Type B pancreatic cell (in vitro differentiated cells): ENCODE results near the gene MAPK11. TPM values are rescaled to one million over a fixed set of nuclear protein-coding genes. Genes with fewer than 3 reads are reported as not detected.
"Not testable (repeated sequence)": the region's sequence is repeated elsewhere in the genome, so short reads cannot be mapped to it uniquely, and the experiment has no call there.

Source experiments
- DNase-seq: peaks from one replicate; pipeline ENCODE4 v3.0.0; 2021; ENCODE audit warnings: mixed read lengths; ENCODE audit not compliant: unreplicated experiment; ENCODE audit errors: extremely low spot score
- H3K27ac Mint-ChIP-seq: 2 replicates; pipeline ENCODE4 v1.8.0; 2021; ENCODE audit warnings: mild to moderate bottlenecking, mixed read lengths
- H3K27me3 Mint-ChIP-seq: 2 replicates; pipeline ENCODE4 v1.8.0; 2021; ENCODE audit warnings: mixed read lengths
- H3K36me3 Mint-ChIP-seq: 2 replicates; pipeline ENCODE4 v1.8.0; 2021; ENCODE audit warnings: mixed read lengths
- H3K4me1 Mint-ChIP-seq: one replicate; pipeline ENCODE4 v1.8.0; 2021; ENCODE audit warnings: mixed read lengths; ENCODE audit not compliant: unreplicated experiment
- H3K4me3 Mint-ChIP-seq: 2 replicates; pipeline ENCODE4 v1.8.0; 2021; ENCODE audit warnings: mild to moderate bottlenecking, mixed read lengths
- H3K9me3 Mint-ChIP-seq: 2 replicates; pipeline ENCODE4 v1.8.0; 2021; ENCODE audit warnings: mixed read lengths
- CTCF ChIP-seq: fragments of 200-600 bp; sonication (generic); conservative IDR thresholded peaks from 2 replicates; pipeline ENCODE4 v1.5.0; 2021; ENCODE audit warnings: antibody characterized with exemption, mild to moderate bottlenecking
- total RNA-seq: library from RNA; stranded (reverse); gene quantifications from 2 replicates; pipeline ENCODE4 v1.2.1, GENCODE V29; 2021; ENCODE audit warnings: low replicate concordance

Gene MAPK11
- total RNA-seq, 1 donor from 2014 or later = 7.4 TPM

GRCh38 chr22:50276143-50276542 lies 6.0 kb upstream of the MAPK11 start:
- Mint-ChIP-seq H3K4me3 (no peak overlapping the region), H3K9me3 (no peaks in the 10 kb centered on the region), H3K4me1 (no peaks in the 10 kb centered on the region), H3K36me3 (peaks cover 6% of the 10 kb centered on the region), H3K27me3 (no peaks in the 10 kb centered on the region), H3K27ac (no peak overlapping the region)
- no peak for DNase-seq
- peak; percentile 46 for TF ChIP-seq CTCF

- Mint-ChIP-seq H3K9me3 (no peaks in the 10 kb centered on the region), H3K4me1 (no peaks in the 10 kb centered on the region), H3K4me3 (no peak overlapping the region)
These were observed 5.2 kb upstream of the MAPK11 start for GRCh38 chr22:50275181-50276055.

GRCh38 chr22:50274771-50275170 lies 4.6 kb upstream of the MAPK11 start:
- DNase-seq = no peak
- Mint-ChIP-seq H3K27me3 (no peaks in the 10 kb centered on the region), H3K36me3 (peaks cover 6% of the 10 kb centered on the region), H3K27ac (no peak overlapping the region), H3K4me1 (no peaks in the 10 kb centered on the region), H3K4me3 (no peak overlapping the region), H3K9me3 (no peaks in the 10 kb centered on the region)
- no peak for TF ChIP-seq CTCF

More at GRCh38 chr22:50275181-50276055, 5.2 kb upstream of the MAPK11 start:
- Mint-ChIP-seq H3K27ac (no peak overlapping the region), H3K36me3 (peaks cover 6% of the 10 kb centered on the region), H3K27me3 (no peaks in the 10 kb centered on the region)
- no peak for TF ChIP-seq CTCF
- no peak for DNase-seq

GRCh38 chr22:50274311-50274710 lies 4.1 kb upstream of the MAPK11 start:
- Mint-ChIP-seq H3K4me1 (no peaks in the 10 kb centered on the region), H3K4me3 (peak overlapping the region; percentile 57)

GRCh38 chr22:50273781-50274180 lies 3.6 kb upstream of the MAPK11 start:
- H3K4me3 Mint-ChIP-seq = peak overlapping the region; percentile 57
- not testable (repeated sequence) for H3K9me3 Mint-ChIP-seq, H3K27me3 Mint-ChIP-seq, DNase-seq, H3K4me1 Mint-ChIP-seq, H3K36me3 Mint-ChIP-seq
- H3K27ac Mint-ChIP-seq = peak overlapping the region; percentile 39

More at GRCh38 chr22:50274311-50274710, 4.1 kb upstream of the MAPK11 start:
- peaks cover 6% of the 10 kb centered on the region for H3K36me3 Mint-ChIP-seq
- TF ChIP-seq CTCF = peak; percentile 64
- H3K27ac Mint-ChIP-seq = peak overlapping the region; percentile 39
- no peaks in the 10 kb centered on the region for H3K9me3 Mint-ChIP-seq
- DNase-seq = no peak
- peaks cover under 1% of the 10 kb centered on the region for H3K27me3 Mint-ChIP-seq

GRCh38 chr22:50273352-50273751 lies 3.2 kb upstream of the MAPK11 start:
- H3K36me3 Mint-ChIP-seq, DNase-seq, H3K4me1 Mint-ChIP-seq, H3K9me3 Mint-ChIP-seq, H3K27me3 Mint-ChIP-seq, H3K4me3 Mint-ChIP-seq, H3K27ac Mint-ChIP-seq: not testable (repeated sequence)
- peak; percentile 45 for TF ChIP-seq CTCF
